Effector CD4-positive, alpha-beta T cell (primary cell): Measurements from ENCODE around the gene SOBP.
A peak's percentile ranks its signal among the peaks of the same experiment; 100 is the strongest.

Experiments used
- DNase-seq: peaks from one replicate; pipeline ENCODE4 v3.0.0-alpha.2; 2020

Gene SOBP

GRCh38 chr6:107666084-107666980 is 176.4 kb downstream of the SOBP start:
- no peak for DNase-seq

GRCh38 chr6:107666981-107667601 is 177.2 kb downstream of the SOBP start:
- DNase-seq: no peak

GRCh38 chr6:107667790-107668189 is 177.9 kb downstream of the SOBP start:
- no peak for DNase-seq

- no peak for DNase-seq
Measured at GRCh38 chr6:107668743-107669474, 179.0 kb downstream of the SOBP start.

- DNase-seq: no peak
Measured at GRCh38 chr6:107670792-107671199, 180.9 kb downstream of the SOBP start.

GRCh38 chr6:107673076-107673494 is 183.2 kb downstream of the SOBP start:
- DNase-seq: no peak

GRCh38 chr6:107674995-107675738 is 185.2 kb downstream of the SOBP start:
- DNase-seq: peak; percentile 83

GRCh38 chr6:107676042-107676441 is 186.1 kb downstream of the SOBP start:
- DNase-seq: no peak

- no peak for DNase-seq
Measured at GRCh38 chr6:107677399-107677798, 187.5 kb downstream of the SOBP start.

- no peak for DNase-seq
Measured at GRCh38 chr6:107679457-107679856, 189.5 kb downstream of the SOBP start.

GRCh38 chr6:107682721-107683120 is 192.8 kb downstream of the SOBP start:
- no peak for DNase-seq

- DNase-seq: no peak
Measured at GRCh38 chr6:107683183-107683582, 193.3 kb downstream of the SOBP start.

GRCh38 chr6:107684996-107685395 is 195.1 kb downstream of the SOBP start:
- no peak for DNase-seq

- no peak for DNase-seq
Measured at GRCh38 chr6:107689190-107689589, 199.3 kb downstream of the SOBP start.

GRCh38 chr6:107689951-107690642 is 200.2 kb downstream of the SOBP start:
- no peak for DNase-seq

GRCh38 chr6:107690643-107691061 is 200.7 kb downstream of the SOBP start:
- DNase-seq: no peak

GRCh38 chr6:107691062-107691751 is 201.3 kb downstream of the SOBP start:
- no peak for DNase-seq

GRCh38 chr6:107692351-107692750 is 202.4 kb downstream of the SOBP start:
- DNase-seq: no peak

GRCh38 chr6:107695061-107695720 is 205.3 kb downstream of the SOBP start:
- DNase-seq: no peak

GRCh38 chr6:107697682-107698081 is 207.8 kb downstream of the SOBP start:
- no peak for DNase-seq

- DNase-seq: no peak
Measured at GRCh38 chr6:107698146-107698545, 208.2 kb downstream of the SOBP start.
